ENCODE data around the gene TSPO2.

GRCh38 chr6:41093729-41094128, 51.5 kb downstream of the TSPO2 start:
- TF ChIP-seq CTCF (CRISPR knock-in tag; IDR thresholded peaks at IDR 0.05) (no peak), ATF1 (CRISPR knock-in tag; IDR thresholded peaks at IDR 0.05) (no peak), ZZZ3 (CRISPR knock-in tag; IDR thresholded peaks at IDR 0.05; ENCODE audit: borderline replicate concordance) (no peak), RFX5 (IDR thresholded peaks at IDR 0.05; ENCODE audit: low read depth, low read length) (no peak), SP4 (CRISPR knock-in tag; IDR thresholded peaks at IDR 0.05) (no peak), HES4 (CRISPR knock-in tag; IDR thresholded peaks at IDR 0.05; ENCODE audit: borderline replicate concordance) (no peak), TAF1 (CRISPR knock-in tag; IDR thresholded peaks at IDR 0.05) (no peak), ETS1 (CRISPR knock-in tag; IDR thresholded peaks at IDR 0.05) (no peak), IRF1 (CRISPR knock-in tag; IDR thresholded peaks at IDR 0.05; ENCODE audit: low read depth) (no peak), ZBTB25 (CRISPR knock-in tag; IDR thresholded peaks at IDR 0.05) (no peak)

Data from HepG2 (cell line).